Lung (tissue), 12 donors: ENCODE measurements around the gene ZDHHC8. TPM values are rescaled to one million over a fixed set of nuclear protein-coding genes. Genes with fewer than 3 reads are reported as not detected.

Experiments
- ATAC-seq: fragments of 200-7000 bp; cut with Tn5 transposase; one replicate; pipeline ENCODE4 v1.9.1; 2020; ENCODE audit warnings: moderate number of reproducible peaks; ENCODE audit not compliant: insufficient read depth, low FRiP score
- DNase-seq, 3 donors: peaks; one replicate each; pipeline ENCODE4 v3.0.0-alpha.2; 2013 to 2017
- H3K27ac ChIP-seq, 2 donors: one replicate each; pipeline ENCODE4 v1.5.1; 2013; ENCODE audit warnings: mild to moderate bottlenecking in 2 of 2, moderate library complexity in 2 of 2, control low read depth in 1 of 2, inconsistent platforms in 1 of 2, low read depth in 1 of 2, low read length in 1 of 2
- H3K27me3 ChIP-seq, 3 donors: one replicate each; pipeline ENCODE4 v1.5.1; 2013; ENCODE audit warnings: low read length in 2 of 3; ENCODE audit not compliant: control insufficient read depth in 3 of 3, insufficient read depth in 3 of 3
- H3K36me3 ChIP-seq, 4 donors: one replicate each; pipeline ENCODE4 v1.5.1; 2013; ENCODE audit warnings: low read length in 4 of 4, mild to moderate bottlenecking in 1 of 4, moderate library complexity in 1 of 4; ENCODE audit not compliant: control insufficient read depth in 4 of 4, insufficient read depth in 4 of 4
- H3K4me1 ChIP-seq, 5 donors: one replicate each; pipeline ENCODE4 v1.5.1; 2013; ENCODE audit warnings: low read length in 5 of 5, mild to moderate bottlenecking in 2 of 5, moderate library complexity in 1 of 5; ENCODE audit not compliant: control insufficient read depth in 5 of 5, insufficient read depth in 5 of 5
- H3K4me3 ChIP-seq: one replicate; pipeline ENCODE4 v1.5.1; 2013; ENCODE audit warnings: mild to moderate bottlenecking, control low read depth, moderate library complexity
- H3K9ac ChIP-seq, 2 donors: one replicate each; pipeline ENCODE4 v1.5.1; 2013; ENCODE audit warnings: low read length in 2 of 2, control low read depth in 1 of 2; ENCODE audit not compliant: insufficient read depth in 1 of 2
- H3K9me3 ChIP-seq, 4 donors: one replicate each; pipeline ENCODE4 v1.5.1; 2013; ENCODE audit warnings: low read length in 3 of 4, mild to moderate bottlenecking in 1 of 4, moderate library complexity in 1 of 4; ENCODE audit not compliant: control insufficient read depth in 4 of 4, insufficient read depth in 3 of 4
- whole genome bisulfite sequencing, 2 donors: extraction: QIAGEN DNeasy Blood & Tissue Kit; methylation state at CpG; one replicate each; pipeline ENCODE4 v1.1.7; 2013; 5-methylcytosine and 5-hydroxymethylcytosine counted together
- polyA plus RNA-seq, 2 donors: library from polyadenylated mRNA; stranded (reverse); fragments of 200-250 nt; gene quantifications; one replicate each; pipeline ENCODE4 v1.2.1, GENCODE V29; 2013
- total RNA-seq, 2 donors: library from RNA; depleted of rRNA in 1 of 2; stranded (reverse); fragments of >200 nt in 1 of 2; gene quantifications; one replicate each; pipeline ENCODE4 v1.2.1, GENCODE V29; 2014 to 2021
- TF ChIP-seq, protein P1 (sequence below): IDR thresholded peaks from 2 replicates; pipeline ENCODE4 v1.5.1; 2012; ENCODE audit warnings: mild to moderate bottlenecking; ENCODE audit errors: control extremely low read depth, extremely low read depth
- donor health status: control.
- donor health status: control.
- donor health status: Bipolar disorder and iron deficiency.
- donor health status: healthy.
- donor health status: DM: yes; HTN: yes; CAD: no.

The ZDHHC8 gene
- total and polyA plus RNA-seq, 4 donors = 28.4 to 75.1 (median 35.5) TPM

DNA sequence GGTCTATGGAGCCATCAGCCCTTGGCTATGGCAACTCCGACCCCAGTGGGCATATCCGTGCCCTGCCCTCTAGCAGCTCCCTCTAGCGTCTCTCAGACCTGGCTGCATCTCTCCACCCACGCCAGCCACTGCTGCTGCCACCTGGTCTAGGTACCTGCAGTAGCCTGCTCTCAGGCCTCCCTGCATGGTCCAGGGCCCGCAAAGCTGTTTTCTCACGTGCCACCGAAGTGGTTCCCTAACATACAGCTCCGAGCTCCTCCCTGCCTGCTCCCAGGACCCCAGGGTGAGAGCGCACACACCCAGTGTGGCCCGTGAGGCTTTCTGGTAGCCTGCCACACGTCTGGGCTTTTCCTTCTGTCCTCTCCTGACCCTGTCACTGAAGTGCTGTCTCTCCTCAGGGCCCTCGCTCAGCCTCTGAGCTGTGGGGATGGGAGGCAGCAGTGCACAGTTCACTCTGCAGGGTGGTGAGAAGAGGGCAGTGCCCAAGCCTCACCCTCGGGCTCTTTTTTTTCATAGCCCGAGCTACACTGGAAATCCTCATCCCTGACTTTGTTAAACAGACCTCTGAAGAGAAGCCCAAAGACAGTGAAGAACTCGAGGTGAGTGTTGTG, 37.3 kb upstream of the ZDHHC8 start:
- no peak for DNase-seq
- Histone ChIP-seq H3K36me3 (peaks cover 59 to 71% (median 67%) of the 10 kb centered on the region in 4 donors), H3K9me3 (peaks cover 0 to 9% (median 1%) of the 10 kb centered on the region in 4 donors), H3K4me3 (no peak overlapping the region), H3K4me1 (no peaks in the 10 kb centered on the region), H3K27me3 (no peaks in the 10 kb centered on the region), H3K9ac (no peak overlapping the region), H3K27ac (no peak overlapping the region)
- TF ChIP-seq, protein P1, sequence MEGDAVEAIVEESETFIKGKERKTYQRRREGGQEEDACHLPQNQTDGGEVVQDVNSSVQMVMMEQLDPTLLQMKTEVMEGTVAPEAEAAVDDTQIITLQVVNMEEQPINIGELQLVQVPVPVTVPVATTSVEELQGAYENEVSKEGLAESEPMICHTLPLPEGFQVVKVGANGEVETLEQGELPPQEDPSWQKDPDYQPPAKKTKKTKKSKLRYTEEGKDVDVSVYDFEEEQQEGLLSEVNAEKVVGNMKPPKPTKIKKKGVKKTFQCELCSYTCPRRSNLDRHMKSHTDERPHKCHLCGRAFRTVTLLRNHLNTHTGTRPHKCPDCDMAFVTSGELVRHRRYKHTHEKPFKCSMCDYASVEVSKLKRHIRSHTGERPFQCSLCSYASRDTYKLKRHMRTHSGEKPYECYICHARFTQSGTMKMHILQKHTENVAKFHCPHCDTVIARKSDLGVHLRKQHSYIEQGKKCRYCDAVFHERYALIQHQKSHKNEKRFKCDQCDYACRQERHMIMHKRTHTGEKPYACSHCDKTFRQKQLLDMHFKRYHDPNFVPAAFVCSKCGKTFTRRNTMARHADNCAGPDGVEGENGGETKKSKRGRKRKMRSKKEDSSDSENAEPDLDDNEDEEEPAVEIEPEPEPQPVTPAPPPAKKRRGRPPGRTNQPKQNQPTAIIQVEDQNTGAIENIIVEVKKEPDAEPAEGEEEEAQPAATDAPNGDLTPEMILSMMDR = no peak
- 96 to 97% methylated on average over 15 of the region's 15 CpGs for WGBS, 2 donors
- ATAC-seq = no peak

DNA sequence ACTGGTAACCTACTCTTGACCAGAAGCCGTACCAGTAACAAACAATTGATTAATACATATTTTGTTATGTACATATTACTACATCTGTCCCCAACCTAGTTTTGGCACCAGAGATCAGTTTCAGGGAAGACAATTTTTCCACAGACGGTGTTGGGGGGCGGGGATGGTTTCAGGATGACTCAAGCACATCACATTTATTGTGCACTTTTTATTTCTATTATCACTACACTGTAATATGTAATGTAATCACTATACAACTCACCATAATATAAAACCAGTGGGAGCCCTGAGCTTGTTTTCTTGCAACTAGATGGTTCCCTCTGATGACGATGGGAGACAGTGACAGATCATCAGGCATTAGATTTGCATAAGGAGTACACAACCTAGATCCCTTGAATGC, 36.1 kb upstream of the ZDHHC8 start:
- Histone ChIP-seq H3K4me1 (no peaks in the 10 kb centered on the region), H3K36me3 (peaks cover 51 to 65% (median 61%) of the 10 kb centered on the region in 4 donors), H3K27me3 (no peaks in the 10 kb centered on the region), H3K9me3 (peaks cover 0 to 9% (median 1%) of the 10 kb centered on the region in 4 donors), H3K4me3 (no peak overlapping the region), H3K27ac (no peak overlapping the region), H3K9ac (no peak overlapping the region)
- ATAC-seq = no peak
- TF ChIP-seq, protein P1 = no peak
- no peak for DNase-seq
- 92 to 97% methylated on average over 4 of the region's 4 CpGs for WGBS, 2 donors

DNA sequence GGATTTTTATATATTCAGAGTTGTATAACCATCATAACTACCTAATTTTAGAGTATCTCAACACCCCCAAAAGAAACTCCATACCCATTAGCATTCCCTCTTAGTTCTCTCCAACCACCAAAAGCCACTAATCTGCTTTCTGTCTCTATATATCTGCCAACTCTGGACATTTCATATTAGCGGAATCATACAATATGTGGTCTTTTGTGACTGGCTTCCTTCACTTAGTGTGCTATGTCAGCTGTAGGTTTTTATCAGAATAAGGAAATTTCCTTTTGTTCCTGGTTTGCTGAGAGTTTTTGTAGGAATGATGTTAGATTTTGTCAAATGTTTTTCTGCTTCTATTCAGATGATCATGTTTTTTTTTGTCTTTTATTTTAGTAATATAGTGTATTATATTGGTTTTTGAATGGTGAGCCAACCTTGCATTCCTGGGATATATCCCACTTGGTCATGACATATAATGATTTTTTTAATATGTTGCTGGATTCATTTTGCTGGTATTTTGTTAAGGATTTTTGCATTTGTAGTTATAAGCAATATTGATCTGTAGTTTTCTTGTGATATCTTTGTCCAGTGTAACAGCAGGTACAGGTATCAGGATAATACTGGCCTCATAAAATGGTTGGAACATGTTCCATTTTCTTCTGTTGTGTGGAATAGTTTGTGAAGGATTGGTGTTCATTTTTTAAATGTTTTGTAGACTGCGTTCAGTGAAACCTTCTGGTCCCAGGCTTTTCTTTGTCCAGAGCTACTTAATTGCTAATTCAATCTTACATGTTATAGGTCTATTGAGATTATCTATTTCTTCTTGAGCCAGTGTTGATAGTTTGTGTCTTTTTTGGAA, 34.8 kb upstream of the ZDHHC8 start:
- no peak overlapping the region for H3K27ac ChIP-seq
- WGBS, 2 donors = 93 to 98% methylated on average over 2 of the region's 2 CpGs
- no peak overlapping the region for H3K4me3 ChIP-seq
- TF ChIP-seq, protein P1 = no peak
- H3K9me3 ChIP-seq = peaks cover 0 to 9% (median 1%) of the 10 kb centered on the region in 4 donors
- ATAC-seq = no peak
- no peaks in the 10 kb centered on the region for H3K4me1 ChIP-seq
- peaks cover 44 to 59% (median 53%) of the 10 kb centered on the region in 4 donors for H3K36me3 ChIP-seq
- no peak for DNase-seq
- no peaks in the 10 kb centered on the region for H3K27me3 ChIP-seq
- H3K9ac ChIP-seq = no peak overlapping the region
